Uterus (tissue), 4 donors: Measurements from ENCODE around the gene MADD. TPM values are rescaled to one million over a fixed set of nuclear protein-coding genes. Genes with fewer than 3 reads are reported as not detected.
A peak's percentile ranks its signal among the peaks of the same experiment; 100 is the strongest.

Experiments
- DNase-seq, 2 donors: peaks; one replicate each; pipeline ENCODE4 v3.0.0-alpha.2; 2019 to 2020
- H3K27ac ChIP-seq, 2 donors: fragments of 200-600 bp; sonication (generic); 1 replicate in 1 of 2; 2 replicates in 1 of 2; pipeline ENCODE4 v1.5.1; 2016 to 2018
- H3K27me3 ChIP-seq, 2 donors: fragments of 200-600 bp; sonication (generic); one replicate each; pipeline ENCODE4 v1.5.1; 2018 to 2019; ENCODE audit warnings: control low read depth in 1 of 2
- H3K36me3 ChIP-seq, 2 donors: fragments of 200-600 bp; sonication (generic); one replicate each; pipeline ENCODE4 v1.5.1; 2019; ENCODE audit warnings: control low read depth in 1 of 2
- H3K4me1 ChIP-seq, 2 donors: fragments of 200-600 bp; sonication (generic); one replicate each; pipeline ENCODE4 v1.5.1; 2018 to 2019; ENCODE audit warnings: control low read depth in 1 of 2
- H3K4me3 ChIP-seq, 2 donors: fragments of 200-600 bp; sonication (generic); 1 replicate in 1 of 2; 2 replicates in 1 of 2; pipeline ENCODE4 v1.5.1; 2018 to 2019; ENCODE audit warnings: mild to moderate bottlenecking in 1 of 2
- H3K9me3 ChIP-seq, 2 donors: fragments of 200-600 bp; sonication (generic); one replicate each; pipeline ENCODE4 v1.5.1; 2019; ENCODE audit warnings: control low read depth in 1 of 2
- CTCF ChIP-seq, 4 experiments: fragments of 200-600 bp in 2 of 4; fragments of 450-650 bp in 2 of 4; sonication (generic) in 2 of 4; IDR thresholded peaks; one replicate each; pipeline ENCODE4 v1.5.1; 2016 to 2019; ENCODE audit warnings: antibody characterized with exemption in 4 of 4, mild to moderate bottlenecking in 2 of 4, moderate library complexity in 1 of 4
- POLR2A ChIP-seq, 2 donors: fragments of 450-650 bp; IDR thresholded peaks; one replicate each; pipeline ENCODE4 v1.6.1; 2016; ENCODE audit warnings: antibody characterized with exemption in 2 of 2, mild to moderate bottlenecking in 1 of 2, moderate library complexity in 1 of 2
- intact Hi-C: fragments of 100-400 bp; cut with DNase I; formaldehyde crosslinking; loops from one replicate; pipeline ENCODE4 v1.15.1; 2023; ENCODE audit warnings: low total_unique reads
- total RNA-seq, 4 donors: library from RNA; depleted of rRNA in 3 of 4; stranded (reverse); fragments of >200 nt in 3 of 4; gene quantifications; one replicate each; pipeline versions ENCODE4 v1.1.0 to v1.2.4, GENCODE V29; 2014 to 2023
- donor health status: DM: yes; HTN: yes; CAD: no.

The MADD gene
- total RNA-seq, 4 donors from 2014 or later: 26.8 to 234 (median 47.2) TPM

GRCh38 chr11:47257517-47258316, 12.2 kb upstream of the MADD start, which contains the start of gene NR1H3:
Gene NR1H3 (plus strand): TSS chr11:47257996. CDS start chr11:47259217, 1,221 bp downstream.
- intact Hi-C loops: no loop called here
- peak; percentile 87 for DNase-seq
- no peaks in the 10 kb centered on the region for H3K9me3 ChIP-seq
- peaks cover 0 to 9% of the 10 kb centered on the region in 2 donors for H3K4me1 ChIP-seq
- H3K27ac ChIP-seq: peak within 1 kb of the TSS; percentile 81 to 86
- peak within 1 kb of the TSS; percentile 21 to 23 for H3K4me3 ChIP-seq
- no peaks in the 10 kb centered on the region for H3K36me3 ChIP-seq
- no peak for TF ChIP-seq POLR2A (IDR thresholded peaks at IDR 0.05)
- TF ChIP-seq CTCF (IDR thresholded peaks at IDR 0.05): peak; percentile 59 to 82 (median 71)
- H3K27me3 ChIP-seq: no peaks in the 10 kb centered on the region

- no peak for DNase-seq
- peak overlapping the region; percentile 21 to 23 for H3K4me3 ChIP-seq
- peak overlapping the region; percentile 81 to 86 for H3K27ac ChIP-seq
- no peaks in the 10 kb centered on the region for H3K27me3 ChIP-seq
- H3K36me3 ChIP-seq: no peaks in the 10 kb centered on the region
- H3K9me3 ChIP-seq: no peaks in the 10 kb centered on the region
- peaks cover 0 to 9% of the 10 kb centered on the region in 2 donors for H3K4me1 ChIP-seq
- TF ChIP-seq POLR2A (IDR thresholded peaks at IDR 0.05) (no peak), CTCF (IDR thresholded peaks at IDR 0.05) (no peak)
- intact Hi-C loops: no loop called here
Observed at GRCh38 chr11:47258317-47258902, 11.5 kb upstream of the MADD start.

GRCh38 chr11:47259232-47259977, 10.5 kb upstream of the MADD start:
- peaks cover 0 to 9% of the 10 kb centered on the region in 2 donors for H3K4me1 ChIP-seq
- peak; percentile 16 to 44 (median 28) for TF ChIP-seq CTCF (IDR thresholded peaks at IDR 0.05)
- TF ChIP-seq POLR2A (IDR thresholded peaks at IDR 0.05): no peak
- H3K4me3 ChIP-seq: no peak overlapping the region
- H3K9me3 ChIP-seq: no peaks in the 10 kb centered on the region
- H3K27me3 ChIP-seq: no peaks in the 10 kb centered on the region
- peak overlapping the region; percentile 81 to 86 for H3K27ac ChIP-seq
- no peaks in the 10 kb centered on the region for H3K36me3 ChIP-seq
- intact Hi-C loops: no loop called here
- DNase-seq: no peak

- intact Hi-C loops: loop anchor here (10.0 kb wide), 1 partner anchor 86 kb away; the partner anchor contains the start of gene ARFGAP2
- Histone ChIP-seq H3K4me3 (no peak overlapping the region), H3K27me3 (no peaks in the 10 kb centered on the region), H3K4me1 (peaks cover 0 to 9% of the 10 kb centered on the region in 2 donors), H3K9me3 (no peaks in the 10 kb centered on the region), H3K36me3 (no peaks in the 10 kb centered on the region), H3K27ac (no peak overlapping the region)
- DNase-seq: no peak
- TF ChIP-seq POLR2A (IDR thresholded peaks at IDR 0.05) (no peak), CTCF (IDR thresholded peaks at IDR 0.05) (no peak)
Observed at GRCh38 chr11:47260366-47260765, 9.6 kb upstream of the MADD start.
